ENCODE measurements around the gene TRIM49. TPM values are rescaled to one million over a fixed set of nuclear protein-coding genes. Genes with fewer than 3 reads are reported as not detected.

The TRIM49 gene
- not detected for total RNA-seq

GRCh38 chr11:89808475-89808874, at the start of gene TRIM49:
Gene TRIM49 (minus strand): TSS chr11:89808575. CDS start chr11:89804469, 4,106 bp downstream.

Small RNAs within 50 kb of the gene (small RNA-seq; reads per million reads assigned to genes)
- gene AP003122.3, result 0 reads per million in 2 donors

Other genes with a start within 250 kb of the TRIM49 start
- not detected for gene TRIM77, start 98.3 kb downstream of the TRIM49 start, total RNA-seq
- gene TRIM64B, start 69.9 kb upstream of the TRIM49 start, total RNA-seq, result not detected
- gene TRIM49D1, start 113.7 kb upstream of the TRIM49 start, total RNA-seq, result not detected
- gene TRIM49D2, start 115.5 kb upstream of the TRIM49 start, total RNA-seq, result not detected
- gene TRIM64, start 157.5 kb upstream of the TRIM49 start, total RNA-seq, result not detected
- gene TRIM49C, start 222.5 kb upstream of the TRIM49 start, total RNA-seq, result not detected

All from melanocyte of skin (primary cell).